Measurements from ENCODE around the gene HSD11B1. TPM values are rescaled to one million over a fixed set of nuclear protein-coding genes. Genes with fewer than 3 reads are reported as not detected.

HSD11B1 gene
- total RNA-seq, 5 donors from 2014 or later (not counting 1 experiment from before 2014, with no cell fraction given), result 0.41 to 1.1 TPM; not detected in 3

DNA sequence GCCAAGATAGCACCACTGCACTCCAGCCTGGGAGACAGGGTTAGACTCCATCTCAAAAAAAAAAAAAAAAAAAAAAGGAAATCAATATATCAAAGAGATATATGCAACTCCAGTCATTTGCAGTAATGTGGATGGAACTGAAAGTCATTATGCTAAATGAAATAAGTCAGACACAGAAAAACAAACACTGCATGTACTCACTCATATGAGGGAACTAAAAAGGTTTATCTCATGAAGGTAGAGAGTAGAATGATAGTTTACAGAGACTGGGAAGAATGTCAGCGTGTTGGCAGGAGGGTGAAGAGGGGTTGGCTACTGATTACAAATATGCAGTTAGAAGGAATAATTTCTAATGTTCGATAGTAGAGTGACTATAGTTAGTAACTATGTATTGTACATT is 13.2 kb downstream of the HSD11B1 start:
- Mint-ChIP-seq H3K9me3 (no peaks in the 10 kb centered on the region), H3K27me3 (no peaks in the 10 kb centered on the region), H3K4me3 (no peak overlapping the region), H3K36me3 (no peaks in the 10 kb centered on the region), H3K4me1 (peaks cover 12 to 20% (median 13%) of the 10 kb centered on the region in 3 donors), H3K27ac (no peak overlapping the region)
- Histone ChIP-seq H3K9me3 (no peaks in the 10 kb centered on the region), H3K27ac (ENCODE audit: low read length) (no peak overlapping the region), H3K4me1 (ENCODE audit: control insufficient read depth in 1 of 2, extremely low read depth in 1 of 2, insufficient read depth in 2 of 2, low read length in 2 of 2) (no peaks in the 10 kb centered on the region), H3K27me3 (replicated peaks in 1 of 2; ENCODE audit: control insufficient read depth in 2 of 2, extremely low read depth in 1 of 2, insufficient read depth in 2 of 2, low read length in 1 of 2) (no peaks in the 10 kb centered on the region), H3K4me3 (ENCODE audit: control insufficient read depth in 1 of 2, extremely low read depth in 1 of 2, low read length in 1 of 2) (no peak overlapping the region), H3K36me3 (ENCODE audit: control insufficient read depth in 2 of 2, extremely low read depth in 1 of 2, insufficient read depth in 1 of 2, low read length in 1 of 2) (no peaks in the 10 kb centered on the region)
- ATAC-seq (replicated peaks in 1 of 4), result no peak
- DNase-seq, result no peak
- ChIA-PET POLR2A (no interaction called here), CTCF (no interaction called here)
- WGBS (ENCODE audit: insufficient coverage), result 60% methylated on average over 1 of the region's 2 CpGs

DNA sequence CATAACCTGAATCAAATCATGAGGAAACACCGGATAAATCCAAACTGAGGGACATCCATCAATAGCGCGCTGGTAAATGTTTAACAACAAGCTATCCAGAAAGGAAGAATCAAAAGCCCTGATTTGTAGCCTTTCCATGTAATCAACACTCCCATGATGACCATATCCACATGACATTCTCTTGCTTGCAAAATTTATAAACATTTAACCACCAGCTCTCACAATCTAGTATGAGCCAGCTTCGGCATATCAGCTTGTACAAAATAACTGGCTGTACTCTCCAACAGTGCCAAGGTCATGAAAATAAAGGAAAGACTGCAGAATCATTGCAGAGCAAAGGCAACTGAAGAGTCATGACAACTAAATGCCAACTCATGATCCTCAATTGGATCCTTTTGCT is 15.7 kb downstream of the HSD11B1 start:
- peaks cover 9 to 12% of the 10 kb centered on the region in 2 experiments for H3K4me1 ChIP-seq (ENCODE audit: control insufficient read depth in 1 of 2, extremely low read depth in 1 of 2, insufficient read depth in 2 of 2, low read length in 2 of 2)
- no peaks in the 10 kb centered on the region for H3K27me3 ChIP-seq (replicated peaks in 1 of 2; ENCODE audit: control insufficient read depth in 2 of 2, extremely low read depth in 1 of 2, insufficient read depth in 2 of 2, low read length in 1 of 2)
- H3K36me3 Mint-ChIP-seq, result no peaks in the 10 kb centered on the region
- DNase-seq (no peak), ATAC-seq (replicated peaks in 1 of 4) (no peak)
- ChIA-PET CTCF (no interaction called here), POLR2A (no interaction called here)
- no peak overlapping the region for H3K27ac ChIP-seq (ENCODE audit: low read length)
- H3K27ac Mint-ChIP-seq, result no peak overlapping the region
- H3K27me3 Mint-ChIP-seq, result no peaks in the 10 kb centered on the region
- H3K4me1 Mint-ChIP-seq, result peaks cover 24 to 29% (median 28%) of the 10 kb centered on the region in 3 donors
- no peak overlapping the region for H3K4me3 Mint-ChIP-seq
- no peaks in the 10 kb centered on the region for H3K36me3 ChIP-seq (ENCODE audit: control insufficient read depth in 2 of 2, extremely low read depth in 1 of 2, insufficient read depth in 1 of 2, low read length in 1 of 2)
- no peak overlapping the region for H3K4me3 ChIP-seq (ENCODE audit: control insufficient read depth in 1 of 2, extremely low read depth in 1 of 2, low read length in 1 of 2)
- 98% methylated on average over 4 of the region's 4 CpGs for WGBS (ENCODE audit: insufficient coverage)
- no peaks in the 10 kb centered on the region for H3K9me3 ChIP-seq
- no peaks in the 10 kb centered on the region for H3K9me3 Mint-ChIP-seq

DNA sequence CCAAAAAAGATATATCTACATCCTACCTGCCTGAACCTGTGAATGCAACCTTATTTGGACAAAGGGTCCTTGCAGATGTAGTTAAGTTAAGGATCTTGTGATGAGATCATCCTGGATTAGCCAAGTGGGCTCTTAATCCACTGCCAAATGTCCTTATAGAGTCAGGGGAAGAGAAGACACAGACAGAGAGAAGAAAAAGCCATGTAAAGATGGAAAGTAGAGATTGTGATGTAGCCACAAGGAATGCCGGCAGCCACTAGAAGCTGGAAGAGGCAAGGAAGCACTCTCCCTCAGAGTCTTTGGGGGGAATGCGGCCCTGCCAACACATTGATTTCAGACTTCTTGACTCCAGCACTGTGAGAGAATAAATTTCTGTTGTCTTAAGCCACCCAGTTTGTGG is 16.2 kb downstream of the HSD11B1 start:
- Histone ChIP-seq H3K4me3 (ENCODE audit: control insufficient read depth in 1 of 2, extremely low read depth in 1 of 2, low read length in 1 of 2) (no peak overlapping the region), H3K36me3 (ENCODE audit: control insufficient read depth in 2 of 2, extremely low read depth in 1 of 2, insufficient read depth in 1 of 2, low read length in 1 of 2) (no peaks in the 10 kb centered on the region), H3K27ac (ENCODE audit: low read length) (no peak overlapping the region), H3K9me3 (no peaks in the 10 kb centered on the region), H3K4me1 (ENCODE audit: control insufficient read depth in 1 of 2, extremely low read depth in 1 of 2, insufficient read depth in 2 of 2, low read length in 2 of 2) (peaks cover 9 to 12% of the 10 kb centered on the region in 2 experiments), H3K27me3 (replicated peaks in 1 of 2; ENCODE audit: control insufficient read depth in 2 of 2, extremely low read depth in 1 of 2, insufficient read depth in 2 of 2, low read length in 1 of 2) (no peaks in the 10 kb centered on the region)
- WGBS (ENCODE audit: insufficient coverage), result 100% methylated on average over 1 of the region's 2 CpGs
- ChIA-PET POLR2A (no interaction called here), CTCF (interaction anchor here in 1 of 2 donors (0.7 kb wide), 1 partner anchor 147 kb away, joined by 7 read pairs; no protein-coding TSS in a partner anchor)
- Mint-ChIP-seq H3K27ac (peak overlapping the region in 1 of 2 donors; percentile 31), H3K9me3 (no peaks in the 10 kb centered on the region), H3K4me3 (no peak overlapping the region), H3K36me3 (no peaks in the 10 kb centered on the region), H3K27me3 (no peaks in the 10 kb centered on the region), H3K4me1 (peaks cover 24 to 29% (median 25%) of the 10 kb centered on the region in 3 donors)
- no peak for DNase-seq
- ATAC-seq (replicated peaks in 1 of 4), result no peak

DNA sequence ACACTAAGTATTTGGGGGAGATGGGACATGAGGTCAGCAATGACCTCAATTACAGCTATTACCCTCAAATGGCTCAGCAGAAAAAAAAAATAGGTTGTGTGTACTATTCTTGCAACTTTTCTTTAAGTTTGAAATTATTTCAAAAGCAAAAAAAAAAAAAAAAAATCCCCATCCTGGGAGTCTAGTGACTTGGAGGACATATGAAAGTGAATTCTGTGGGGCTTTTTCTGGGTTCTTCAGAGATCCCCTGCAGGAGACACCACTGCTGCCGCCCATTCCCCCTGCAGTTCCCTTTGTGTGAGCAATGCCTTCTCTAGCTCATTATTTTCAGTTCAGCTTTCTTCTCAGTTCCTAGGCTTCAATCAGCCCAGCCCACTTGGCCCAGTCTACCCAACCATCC is 16.7 kb downstream of the HSD11B1 start:
- Histone ChIP-seq H3K36me3 (ENCODE audit: control insufficient read depth in 2 of 2, extremely low read depth in 1 of 2, insufficient read depth in 1 of 2, low read length in 1 of 2) (no peaks in the 10 kb centered on the region), H3K4me3 (ENCODE audit: control insufficient read depth in 1 of 2, extremely low read depth in 1 of 2, low read length in 1 of 2) (no peak overlapping the region), H3K27ac (ENCODE audit: low read length) (no peak overlapping the region), H3K4me1 (ENCODE audit: control insufficient read depth in 1 of 2, extremely low read depth in 1 of 2, insufficient read depth in 2 of 2, low read length in 2 of 2) (peaks cover 9 to 12% of the 10 kb centered on the region in 2 experiments), H3K27me3 (replicated peaks in 1 of 2; ENCODE audit: control insufficient read depth in 2 of 2, extremely low read depth in 1 of 2, insufficient read depth in 2 of 2, low read length in 1 of 2) (no peaks in the 10 kb centered on the region), H3K9me3 (no peaks in the 10 kb centered on the region)
- H3K27me3 Mint-ChIP-seq, result no peaks in the 10 kb centered on the region
- 90% methylated on average over 1 of the region's 1 CpG for WGBS (ENCODE audit: insufficient coverage)
- H3K9me3 Mint-ChIP-seq, result no peaks in the 10 kb centered on the region
- no peak overlapping the region for H3K27ac Mint-ChIP-seq
- POLR2A ChIA-PET, result no interaction called here
- H3K4me1 Mint-ChIP-seq, result peaks cover 20 to 24% (median 22%) of the 10 kb centered on the region in 3 donors
- DNase-seq (no peak), ATAC-seq (replicated peaks in 1 of 4) (no peak)
- no peak overlapping the region for H3K4me3 Mint-ChIP-seq
- H3K36me3 Mint-ChIP-seq, result no peaks in the 10 kb centered on the region
- CTCF ChIA-PET, result interaction anchor here in 1 of 2 donors (0.7 kb wide), 1 partner anchor 147 kb away, joined by 7 read pairs; no protein-coding TSS in a partner anchor

DNA sequence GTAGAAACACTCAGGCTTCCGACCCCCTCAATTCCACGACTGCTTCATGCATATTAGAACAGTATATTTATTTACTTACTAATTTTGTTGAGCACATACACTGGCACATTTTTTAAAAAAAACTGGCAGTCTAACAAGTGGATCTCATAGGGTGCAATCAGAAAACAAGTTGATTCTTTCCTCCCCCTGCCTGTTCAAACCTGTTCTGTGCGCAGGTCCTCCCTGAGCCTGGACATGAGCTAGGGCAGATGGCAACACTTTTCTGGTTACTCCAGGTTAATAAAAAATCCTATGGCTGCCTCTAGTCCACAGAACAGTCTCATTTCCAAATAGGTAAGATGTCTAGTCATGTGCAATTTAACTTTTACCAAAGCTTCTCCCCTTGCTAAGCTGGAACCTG is 18.6 kb downstream of the HSD11B1 start:
- H3K36me3 Mint-ChIP-seq, result no peaks in the 10 kb centered on the region
- peaks cover 9 to 12% of the 10 kb centered on the region in 2 experiments for H3K4me1 ChIP-seq (ENCODE audit: control insufficient read depth in 1 of 2, extremely low read depth in 1 of 2, insufficient read depth in 2 of 2, low read length in 2 of 2)
- DNase-seq (no peak), ATAC-seq (replicated peaks in 1 of 4) (no peak)
- no peaks in the 10 kb centered on the region for H3K9me3 Mint-ChIP-seq
- H3K27me3 ChIP-seq (replicated peaks in 1 of 2; ENCODE audit: control insufficient read depth in 2 of 2, extremely low read depth in 1 of 2, insufficient read depth in 2 of 2, low read length in 1 of 2), result no peaks in the 10 kb centered on the region
- no peak overlapping the region for H3K27ac ChIP-seq (ENCODE audit: low read length)
- POLR2A ChIA-PET, result no interaction called here
- no peak overlapping the region for H3K4me3 ChIP-seq (ENCODE audit: control insufficient read depth in 1 of 2, extremely low read depth in 1 of 2, low read length in 1 of 2)
- H3K27me3 Mint-ChIP-seq, result no peaks in the 10 kb centered on the region
- no peaks in the 10 kb centered on the region for H3K9me3 ChIP-seq
- 100% methylated on average over 1 of the region's 3 CpGs for WGBS (ENCODE audit: insufficient coverage)
- H3K27ac Mint-ChIP-seq, result peak overlapping the region in 1 of 2 donors; percentile 96
- CTCF ChIA-PET, result no interaction called here
- H3K4me1 Mint-ChIP-seq, result peaks cover 24 to 35% (median 27%) of the 10 kb centered on the region in 3 donors
- H3K36me3 ChIP-seq (ENCODE audit: control insufficient read depth in 2 of 2, extremely low read depth in 1 of 2, insufficient read depth in 1 of 2, low read length in 1 of 2), result no peaks in the 10 kb centered on the region
- H3K4me3 Mint-ChIP-seq, result no peak overlapping the region

DNA sequence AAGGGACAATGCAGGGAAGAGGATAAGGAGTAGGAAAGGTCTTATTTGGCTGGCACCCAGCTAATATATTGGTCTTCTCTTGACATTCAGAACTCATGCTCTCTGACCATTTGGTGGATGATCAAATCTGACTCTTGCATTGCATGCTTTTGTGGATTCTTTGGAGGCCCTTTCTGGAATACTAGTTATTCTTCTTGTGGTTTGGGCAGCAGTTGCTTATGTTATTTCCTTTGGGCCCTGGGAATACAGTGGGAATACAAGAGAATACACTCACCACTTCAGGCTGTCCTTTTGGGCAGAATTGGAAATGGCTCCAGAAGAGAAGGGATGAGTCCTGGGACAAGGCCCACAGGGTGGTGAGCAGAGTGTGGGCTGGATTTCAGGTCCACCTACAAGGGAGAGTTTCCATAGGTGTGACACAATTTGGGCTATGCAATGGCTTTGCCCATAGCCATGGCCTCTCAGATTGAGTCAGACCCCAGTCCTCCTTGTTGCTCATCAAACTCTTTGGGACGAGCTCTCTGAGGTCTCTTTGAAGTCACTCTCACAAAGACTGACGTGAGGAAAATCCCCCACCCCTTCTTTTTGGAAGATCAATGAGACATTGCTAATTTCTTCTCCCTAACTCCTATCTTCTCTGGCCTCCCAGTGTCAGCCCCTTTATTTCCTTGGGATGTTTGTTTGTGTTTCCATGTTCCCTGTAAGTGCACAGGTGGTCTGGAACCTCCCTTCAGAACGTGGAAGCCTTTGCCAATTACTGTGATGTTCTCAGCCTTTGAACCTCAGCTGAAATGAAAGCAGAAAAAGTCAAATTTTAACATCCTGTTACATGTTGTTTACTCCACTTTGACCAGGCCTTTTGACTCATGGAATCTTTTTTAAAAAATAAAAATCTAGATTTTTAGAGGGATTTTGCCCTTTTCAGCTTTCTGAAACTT is 19.4 kb downstream of the HSD11B1 start:
- H3K27ac ChIP-seq (ENCODE audit: low read length), result peak overlapping the region; percentile 49
- Mint-ChIP-seq H3K9me3 (no peaks in the 10 kb centered on the region), H3K4me1 (peaks cover 24 to 35% (median 27%) of the 10 kb centered on the region in 3 donors), H3K4me3 (peak overlapping the region in 2 of 3 donors; percentile 34 to 59), H3K27ac (peak overlapping the region; percentile 92 to 96), H3K36me3 (no peaks in the 10 kb centered on the region), H3K27me3 (no peaks in the 10 kb centered on the region)
- H3K36me3 ChIP-seq (ENCODE audit: control insufficient read depth in 2 of 2, extremely low read depth in 1 of 2, insufficient read depth in 1 of 2, low read length in 1 of 2), result no peaks in the 10 kb centered on the region
- POLR2A ChIA-PET, result no interaction called here
- H3K27me3 ChIP-seq (replicated peaks in 1 of 2; ENCODE audit: control insufficient read depth in 2 of 2, extremely low read depth in 1 of 2, insufficient read depth in 2 of 2, low read length in 1 of 2), result no peaks in the 10 kb centered on the region
- WGBS (ENCODE audit: insufficient coverage), result 7% methylated on average over 2 of the region's 3 CpGs
- DNase-seq (peak in 1 of 35 experiments; percentile 41), ATAC-seq (replicated peaks in 1 of 4) (peak in 3 of 4 experiments; percentile 49 to 73 (median 53))
- no peak overlapping the region for H3K4me3 ChIP-seq (ENCODE audit: control insufficient read depth in 1 of 2, extremely low read depth in 1 of 2, low read length in 1 of 2)
- CTCF ChIA-PET, result interaction anchor here in 1 of 2 donors (1.5 to 1.6 kb wide), 2 partner anchors 12 to 26 kb away, joined by 3 to 4 read pairs; no protein-coding TSS in a partner anchor
- H3K4me1 ChIP-seq (ENCODE audit: control insufficient read depth in 1 of 2, extremely low read depth in 1 of 2, insufficient read depth in 2 of 2, low read length in 2 of 2), result peaks cover 9 to 12% of the 10 kb centered on the region in 2 experiments
- H3K9me3 ChIP-seq, result no peaks in the 10 kb centered on the region

Data from T-cell (primary cell).